GM19324 (cell line): ENCODE data around the gene POLR3E.
"Not testable (repeated sequence)": the region's sequence is repeated elsewhere in the genome, so short reads cannot be mapped to it uniquely, and the experiment has no call there.

Experiments used
- ATAC-seq: cut with Tn5 transposase; IDR thresholded peaks from one replicate; pipeline ENCODE4 v1.9.1; 2021; ENCODE audit warnings: mild to moderate bottlenecking, moderate library complexity; ENCODE audit not compliant: unreplicated experiment, low FRiP score

The POLR3E gene

DNA sequence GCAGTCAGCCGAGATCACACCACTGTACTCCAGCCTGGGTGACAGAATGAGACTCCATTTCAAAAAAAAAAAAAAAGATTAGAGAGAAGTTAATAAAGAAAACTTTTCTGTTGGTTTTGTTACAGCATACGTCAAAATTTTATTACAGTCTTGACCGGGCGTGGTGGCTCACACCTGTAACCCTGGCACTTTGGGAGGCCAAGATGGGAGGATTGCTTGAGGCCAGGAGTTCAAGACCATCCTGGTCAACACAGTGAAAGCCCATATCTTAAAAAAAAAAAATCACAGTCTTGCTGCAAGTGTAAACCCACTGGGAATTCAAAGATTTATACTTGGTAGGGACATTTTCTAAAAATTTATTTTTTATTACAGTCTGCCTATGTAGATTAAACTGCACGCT, 6.2 kb upstream of the POLR3E start:
- ATAC-seq: no peak

DNA sequence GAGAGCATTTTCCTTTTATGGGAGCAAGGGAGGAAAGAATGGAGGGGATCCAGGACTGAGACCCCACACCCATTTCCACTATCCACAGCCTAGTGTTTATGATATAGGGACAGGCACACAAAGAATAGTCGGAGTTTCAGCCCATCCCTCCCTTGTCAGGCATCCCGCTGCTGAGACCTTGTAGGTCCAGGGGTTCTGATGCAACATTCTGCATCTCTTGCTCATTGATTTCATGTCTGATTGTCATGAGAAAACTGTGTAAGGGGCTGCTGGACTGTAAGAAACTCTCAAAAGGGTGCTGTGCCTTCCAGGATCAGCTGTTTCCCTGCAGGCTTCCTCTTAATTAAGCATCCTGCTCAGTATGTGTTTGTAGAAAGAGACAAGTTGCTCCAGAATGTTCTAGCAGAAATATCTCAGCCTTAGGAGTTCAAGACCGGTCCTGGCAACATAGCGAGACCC, 5.3 kb upstream of the POLR3E start:
- ATAC-seq: no peak

DNA sequence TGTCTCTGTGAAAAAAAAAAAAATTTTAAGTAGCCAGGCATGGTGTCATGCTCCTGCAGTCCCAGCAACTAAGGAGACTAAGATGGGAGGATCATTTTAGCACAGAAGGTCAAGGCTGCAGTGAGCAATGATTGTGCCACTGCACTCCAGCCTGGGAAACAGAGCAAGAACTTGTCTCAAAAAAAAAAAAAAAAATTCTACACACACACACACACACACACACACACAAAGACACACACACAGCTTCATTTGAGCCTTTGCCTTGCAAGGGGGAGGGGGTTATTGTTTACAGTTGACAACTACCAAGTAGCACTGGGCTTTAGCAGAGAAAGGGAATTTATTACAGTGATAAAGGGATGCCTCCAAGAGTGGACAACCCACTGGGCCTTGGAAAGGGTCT, 4.9 kb upstream of the POLR3E start:
- no peak for ATAC-seq

DNA sequence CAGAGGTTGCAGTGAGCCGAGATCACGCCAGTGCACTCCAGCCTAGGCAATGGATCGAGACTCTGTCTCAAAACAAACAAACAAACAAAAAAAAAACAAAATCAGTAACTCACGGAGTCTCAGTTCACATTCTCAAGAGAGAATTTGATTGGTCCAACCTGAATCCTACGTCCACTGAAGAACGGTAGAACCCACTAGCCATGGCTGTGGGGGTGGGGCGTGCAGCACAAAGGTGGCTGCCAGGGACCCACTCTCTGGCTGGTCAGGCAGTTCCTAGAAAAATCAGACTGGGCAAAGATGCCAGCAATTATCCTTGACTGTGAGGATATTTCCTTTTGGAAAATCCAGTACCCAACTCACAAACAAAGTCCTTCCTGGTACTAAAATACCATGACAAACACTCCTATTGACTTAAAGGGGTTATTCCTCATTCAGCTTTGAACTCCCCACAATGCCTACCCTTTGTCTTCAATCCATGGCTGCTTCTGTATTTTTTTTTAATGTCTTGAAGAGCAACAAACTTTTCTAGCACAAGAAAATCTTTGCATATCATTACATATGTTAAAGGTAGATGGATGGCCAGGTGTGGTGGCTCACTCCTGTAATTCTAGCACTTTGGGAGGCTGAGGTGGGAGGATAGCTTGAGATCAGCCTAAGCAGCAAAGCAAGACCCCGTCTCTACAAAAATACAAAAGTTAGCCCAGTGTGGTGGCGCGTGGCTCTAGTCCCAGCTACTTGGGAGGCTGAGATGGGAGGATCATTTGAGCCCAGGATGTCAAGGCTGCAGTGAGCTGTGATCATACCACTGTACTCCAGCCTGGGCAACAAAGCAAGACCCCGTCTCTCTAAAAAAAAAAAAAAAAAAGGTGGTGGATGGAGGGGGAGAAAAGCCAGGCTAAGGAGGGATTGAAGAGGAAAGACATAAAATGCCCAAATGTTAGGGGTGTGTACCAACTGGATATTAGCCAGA, 3.8 kb upstream of the POLR3E start:
- ATAC-seq: no peak

GRCh38 chr16:22296225-22297113, 740 bp upstream of the POLR3E start:
- peak; percentile 3 for ATAC-seq

- ATAC-seq: no peak
Observed at GRCh38 chr16:22297871-22298733, 893 bp downstream of the POLR3E start.

DNA sequence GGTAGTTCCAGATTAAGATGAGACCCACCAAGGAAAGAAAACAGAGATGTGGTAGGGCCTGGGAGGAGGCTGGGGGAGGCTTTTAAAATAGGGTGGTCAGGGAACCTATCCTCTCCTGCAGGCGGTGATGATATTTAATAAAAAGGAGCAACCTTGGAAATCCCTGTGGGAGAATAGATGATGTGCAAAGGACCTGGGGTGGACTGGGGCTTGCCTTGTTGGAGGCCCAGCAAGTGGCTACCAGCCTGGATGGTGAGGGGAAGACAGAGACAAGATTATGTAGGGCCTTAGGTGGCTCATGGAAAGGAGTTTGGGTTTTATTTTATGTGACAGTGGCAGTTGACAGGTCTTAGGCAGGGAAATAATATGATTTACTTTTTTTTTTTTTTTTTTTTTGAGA, 1.8 kb downstream of the POLR3E start:
- no peak for ATAC-seq

DNA sequence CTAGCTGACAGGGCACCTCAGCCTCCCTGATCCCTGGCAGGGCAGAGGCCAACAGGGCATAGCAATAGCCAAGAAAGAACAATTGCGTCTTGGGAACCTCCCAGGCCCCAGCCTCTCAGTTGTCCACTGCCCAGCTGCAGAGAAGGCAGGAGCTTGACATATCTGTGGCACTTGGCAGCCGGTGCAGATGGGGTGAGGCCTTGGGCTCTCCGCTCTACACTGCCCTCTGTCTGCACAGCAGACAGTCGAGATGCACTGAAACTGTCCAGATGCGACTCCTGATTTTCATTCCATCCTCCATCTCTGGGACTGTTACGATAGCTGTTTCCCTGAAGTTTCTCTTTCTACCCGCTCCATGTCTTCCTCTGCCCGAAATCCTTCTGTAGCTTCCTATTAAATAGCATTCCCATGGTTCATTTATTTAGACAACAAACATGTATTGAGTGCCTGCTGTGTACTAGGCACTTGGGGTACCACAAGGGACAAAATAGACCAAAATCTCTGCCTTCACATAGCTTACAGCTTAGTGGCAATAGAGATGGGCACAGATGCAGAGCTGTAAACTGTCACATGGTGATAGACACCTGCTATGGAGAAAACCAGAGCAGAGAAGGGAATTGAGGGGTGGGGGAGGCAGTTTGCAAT, 3.3 kb downstream of the POLR3E start:
- ATAC-seq: no peak

DNA sequence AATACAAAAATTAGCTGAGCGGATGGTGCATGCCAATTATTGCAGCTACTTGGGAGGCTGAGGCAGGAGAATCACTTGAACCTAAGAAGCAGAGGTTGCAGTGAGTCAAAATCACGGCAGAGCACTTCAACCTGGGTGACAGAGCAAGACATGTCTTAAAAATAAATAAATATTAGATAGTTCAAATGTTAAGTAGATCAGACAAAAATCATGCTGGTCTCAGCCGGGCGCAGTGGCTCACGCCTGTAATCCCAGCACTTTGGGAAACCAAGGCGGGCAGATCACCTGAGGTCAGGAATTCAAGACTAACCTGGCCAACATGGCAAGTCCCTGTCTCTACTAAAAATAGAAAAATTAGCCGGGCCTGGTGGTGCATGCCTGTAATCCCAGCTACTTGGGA, 4.2 kb downstream of the POLR3E start:
- not testable (repeated sequence) for ATAC-seq

DNA sequence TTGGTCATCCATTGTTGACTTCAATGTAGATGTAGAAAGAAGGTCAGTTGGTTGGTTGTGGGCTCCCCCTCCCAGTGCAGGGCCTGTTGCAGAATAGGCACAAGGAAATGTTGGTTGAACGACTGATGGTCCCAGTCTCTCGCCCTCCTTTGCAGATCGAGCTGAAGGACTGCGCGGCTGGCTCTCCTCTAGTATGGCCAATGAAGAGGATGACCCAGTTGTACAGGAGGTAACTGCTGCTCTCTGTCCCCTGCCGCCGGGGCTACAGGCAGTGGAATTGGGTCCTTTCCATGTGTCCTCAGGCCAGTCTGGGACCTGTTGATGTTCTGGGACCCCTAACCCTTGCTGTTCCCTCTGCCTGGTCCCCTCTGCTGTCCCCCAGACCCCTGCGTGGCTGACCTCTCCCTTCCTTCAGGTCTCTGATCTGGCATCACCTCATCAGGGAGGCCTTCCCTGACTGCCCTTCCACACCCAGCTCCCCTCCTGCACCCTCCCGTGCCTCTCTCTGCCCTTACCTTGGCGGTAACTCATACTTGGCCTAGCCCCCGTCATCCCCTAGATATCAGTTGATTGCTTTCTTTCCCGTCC, 5.7 kb downstream of the POLR3E start:
- ATAC-seq: no peak

GRCh38 chr16:22304411-22304810, 7.2 kb downstream of the POLR3E start:
- ATAC-seq: no peak

GRCh38 chr16:22306788-22307187, 9.6 kb downstream of the POLR3E start:
- ATAC-seq: no peak

DNA sequence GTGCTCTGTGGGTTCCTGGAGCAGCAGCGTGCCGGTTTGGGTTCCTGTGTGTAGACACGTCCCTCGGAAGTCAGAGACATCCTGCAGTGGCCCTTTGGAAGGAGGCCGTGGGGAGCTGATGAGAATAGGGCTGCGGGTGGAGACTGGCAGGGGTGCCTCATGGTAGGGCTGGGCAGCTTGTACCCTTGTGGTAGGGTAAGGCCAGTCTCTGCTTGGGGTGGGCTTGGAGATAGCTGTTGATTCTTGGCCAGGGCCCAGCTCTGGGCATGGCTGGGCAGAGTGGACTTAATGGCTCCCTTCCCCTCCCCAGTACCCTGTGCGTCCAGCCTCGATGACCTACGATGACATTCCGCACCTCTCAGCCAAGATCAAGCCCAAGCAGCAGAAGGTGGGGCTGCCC, 10.6 kb downstream of the POLR3E start:
- ATAC-seq: no peak

DNA sequence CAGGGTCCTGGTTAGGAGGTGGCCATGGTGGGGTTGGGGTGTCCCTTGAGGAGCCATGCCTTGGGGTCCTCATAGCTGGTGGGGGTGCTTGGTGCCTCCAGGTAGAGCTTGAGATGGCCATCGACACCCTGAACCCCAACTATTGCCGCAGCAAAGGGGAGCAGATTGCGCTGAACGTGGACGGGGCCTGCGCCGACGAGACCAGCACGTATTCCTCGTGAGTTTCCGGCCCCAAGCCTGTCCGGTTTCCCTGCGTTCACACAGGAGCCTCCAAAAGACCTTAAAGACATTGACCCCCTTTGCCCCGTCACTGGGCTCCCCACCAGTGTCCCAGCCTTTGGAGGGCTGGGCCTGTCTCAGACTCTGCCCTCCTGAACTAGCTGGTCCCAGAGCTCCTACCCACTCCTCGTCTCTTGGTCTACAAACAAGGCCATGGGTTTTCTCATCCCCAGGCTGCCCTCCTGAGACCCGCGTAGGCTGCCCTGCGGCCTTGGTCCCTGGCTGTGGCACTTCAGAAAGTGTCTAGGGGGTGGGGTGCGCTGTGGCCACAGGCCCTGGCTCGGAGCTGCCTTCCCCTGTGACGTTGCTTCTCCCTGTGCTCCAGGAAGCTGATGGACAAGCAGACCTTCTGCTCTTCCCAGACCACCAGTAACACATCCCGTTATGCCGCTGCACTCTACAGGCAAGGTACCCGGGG, 11.8 kb downstream of the POLR3E start:
- ATAC-seq: no peak

DNA sequence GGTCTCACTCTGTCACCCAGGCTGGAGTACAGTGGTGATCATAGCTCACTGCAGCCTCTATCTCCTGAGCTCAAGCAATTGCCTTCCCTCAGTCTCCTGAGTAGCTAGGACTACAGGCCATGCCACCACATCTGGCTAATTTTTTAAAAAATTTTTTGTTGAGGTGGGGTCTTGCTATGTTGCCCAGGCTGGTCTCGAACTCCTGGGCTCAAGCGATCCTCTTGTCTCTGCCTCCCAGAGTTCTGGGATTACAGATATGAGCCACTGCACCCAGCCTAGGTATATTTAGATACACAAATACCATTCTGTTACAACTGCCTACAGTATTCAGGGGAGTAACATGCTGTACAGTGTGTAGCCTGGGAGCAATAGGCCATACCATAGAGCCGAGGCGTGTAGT, 14.3 kb downstream of the POLR3E start:
- no peak for ATAC-seq

DNA sequence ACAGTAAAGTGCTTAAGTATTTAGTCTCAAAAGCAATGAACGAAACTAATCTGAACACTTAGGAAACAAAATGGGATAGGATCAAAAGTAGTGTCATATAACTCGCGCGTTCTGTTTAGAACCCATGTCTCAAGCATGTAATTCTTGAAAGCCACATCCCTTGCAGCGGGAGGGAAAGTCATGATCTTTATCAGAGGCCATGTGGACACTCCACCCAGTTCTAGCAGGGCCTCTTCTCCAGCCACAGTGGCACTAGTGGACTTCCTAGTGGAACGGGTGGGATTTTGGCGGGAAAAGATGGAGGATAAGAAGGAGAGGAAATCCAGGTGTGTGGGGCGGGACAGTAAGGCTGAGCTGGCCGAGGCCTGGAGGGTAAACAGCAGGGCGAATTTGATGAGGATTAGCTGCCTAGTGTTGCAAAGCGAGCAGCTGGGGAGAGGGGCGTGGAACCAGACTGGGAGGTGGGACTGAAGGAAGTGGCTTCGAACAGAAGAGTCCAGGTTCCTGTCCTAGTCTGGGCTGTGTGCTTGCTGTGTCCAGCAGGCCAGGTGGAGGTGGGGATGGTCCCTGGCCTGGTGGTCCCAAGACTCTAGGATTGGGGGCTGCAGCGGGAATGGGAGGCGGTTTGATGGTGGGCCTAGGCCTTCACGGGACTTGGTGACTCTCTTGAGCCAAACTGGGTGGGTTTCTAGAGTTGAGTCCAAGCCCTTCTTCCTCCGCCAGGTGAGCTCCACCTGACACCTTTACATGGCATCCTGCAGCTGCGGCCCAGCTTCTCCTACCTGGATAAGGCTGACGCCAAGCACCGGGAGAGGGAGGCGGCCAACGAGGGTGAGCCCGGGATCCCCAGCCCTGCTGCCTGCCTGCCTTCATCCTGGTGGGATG, 15.9 kb downstream of the POLR3E start:
- no peak for ATAC-seq

DNA sequence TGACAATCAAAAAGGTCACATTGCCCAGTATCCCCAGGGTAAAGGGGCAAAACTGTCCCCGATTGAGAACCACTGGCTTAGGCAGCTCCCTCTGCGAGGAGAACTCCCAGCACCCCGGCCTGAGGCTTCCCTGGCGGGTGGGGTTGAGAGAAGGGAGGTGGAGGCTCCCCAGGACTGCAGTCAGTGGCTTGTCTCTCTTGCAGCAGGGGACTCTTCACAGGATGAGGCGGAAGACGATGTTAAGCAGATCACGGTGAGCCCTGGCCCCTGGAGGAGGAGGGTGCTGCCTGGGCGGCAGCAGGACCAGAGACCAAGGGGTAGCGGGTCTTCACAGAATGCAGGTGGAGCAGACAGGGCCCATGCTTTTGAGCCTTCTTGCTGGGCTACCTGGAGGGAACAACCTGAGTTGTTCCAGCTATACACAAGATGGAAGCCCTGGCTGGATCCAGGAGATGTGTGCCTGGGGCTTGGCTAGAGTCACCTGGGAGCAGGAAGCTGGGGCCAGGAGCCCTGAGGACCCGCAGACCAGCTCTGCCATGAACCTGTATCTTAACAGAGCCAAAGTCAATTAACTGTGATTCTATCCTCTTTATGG, 16.8 kb downstream of the POLR3E start:
- ATAC-seq: no peak
